ENCODE data around the gene TARBP1.

Gene TARBP1

DNA sequence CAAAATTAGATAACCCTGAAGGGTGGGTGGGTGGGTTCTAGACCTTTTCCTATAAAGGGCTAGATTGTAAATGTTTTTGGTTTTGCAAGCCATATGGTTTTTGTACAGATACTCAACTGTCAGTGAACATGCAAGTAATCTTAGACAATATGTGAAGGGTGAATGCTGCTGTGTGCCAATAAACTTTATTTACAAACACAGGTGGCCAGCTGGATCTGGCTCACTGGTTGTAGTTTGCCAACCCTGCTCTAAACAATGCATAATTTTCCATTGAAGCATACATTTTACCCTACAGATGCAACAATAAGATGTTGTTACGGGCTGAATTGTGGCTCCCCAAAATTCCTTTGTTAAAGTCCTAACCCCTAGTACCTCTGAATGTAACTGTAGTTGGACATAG is 18.6 kb upstream of the TARBP1 start:
- no peaks in the 10 kb centered on the region for H3K36me3 ChIP-seq (ENCODE audit: insufficient read depth, insufficient read length, low read length)
- no peak overlapping the region for H3K9ac ChIP-seq (ENCODE audit: insufficient read length, low read depth)
- H3K4me1 ChIP-seq (ENCODE audit: insufficient read depth, insufficient read length), result no peaks in the 10 kb centered on the region
- H3K4me3 ChIP-seq (ENCODE audit: insufficient read length, low read depth), result no peak overlapping the region
- no peak for TF ChIP-seq ZNF274 (IDR thresholded peaks at IDR 0.05; ENCODE audit: low read depth, low read length)
- TF ChIP-seq YY1 (IDR thresholded peaks at IDR 0.05; ENCODE audit: insufficient read depth, insufficient read length), result no peak
- TF ChIP-seq SUZ12 (IDR thresholded peaks at IDR 0.05; ENCODE audit: extremely low read depth, insufficient read depth, insufficient read length), result no peak
- H3K9me3 ChIP-seq (ENCODE audit: insufficient read depth, low read length), result no peaks in the 10 kb centered on the region
- no peak for DNase-seq (ENCODE audit: low read depth, low spot score)
- no peaks in the 10 kb centered on the region for H3K27me3 ChIP-seq (ENCODE audit: insufficient read depth, insufficient read length)

DNA sequence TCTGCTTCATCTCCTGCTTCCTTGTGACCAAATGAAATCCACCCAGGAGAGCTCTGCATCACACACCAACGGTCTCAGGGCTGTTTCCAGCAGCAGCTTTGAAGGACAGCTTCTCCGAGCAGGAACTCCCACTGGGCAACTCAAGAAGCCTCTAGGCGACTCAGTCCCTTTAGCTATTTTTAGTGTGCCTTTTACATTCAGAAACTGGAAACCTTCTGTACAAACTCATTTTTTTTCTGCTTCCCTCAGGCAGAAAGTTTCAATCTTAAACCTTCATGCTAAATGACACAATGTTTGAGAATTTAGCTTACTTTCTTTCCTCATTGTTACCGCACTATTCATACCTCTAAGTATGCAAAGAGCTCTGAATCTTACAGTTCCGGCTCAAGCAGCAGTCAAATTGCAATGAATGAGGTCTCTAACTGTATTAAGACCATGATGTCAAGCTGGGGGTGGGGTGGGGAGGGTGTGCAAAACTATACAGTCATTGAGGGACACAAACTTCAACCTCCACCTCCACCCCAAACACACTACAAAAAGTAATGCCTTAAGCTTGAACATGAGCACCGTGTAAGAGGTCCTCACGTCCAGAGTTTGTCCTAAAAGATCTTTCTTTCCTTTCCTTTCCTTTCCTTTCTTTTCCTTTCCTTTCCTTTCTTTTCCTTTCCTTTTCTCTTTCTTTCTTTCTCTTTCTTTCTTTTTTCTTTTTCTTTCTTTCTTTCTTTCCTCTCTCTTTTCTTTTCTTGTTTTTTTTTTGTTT is 16.4 kb upstream of the TARBP1 start:
- Histone ChIP-seq H3K4me1 (ENCODE audit: insufficient read depth, insufficient read length) (no peaks in the 10 kb centered on the region), H3K27me3 (ENCODE audit: insufficient read depth, insufficient read length) (no peaks in the 10 kb centered on the region), H3K4me3 (ENCODE audit: insufficient read length, low read depth) (no peak overlapping the region), H3K9ac (ENCODE audit: insufficient read length, low read depth) (peak overlapping the region; percentile 50), H3K9me3 (ENCODE audit: insufficient read depth, low read length) (no peaks in the 10 kb centered on the region), H3K36me3 (ENCODE audit: insufficient read depth, insufficient read length, low read length) (no peaks in the 10 kb centered on the region)
- no peak for DNase-seq (ENCODE audit: low read depth, low spot score)
- TF ChIP-seq ZNF274 (IDR thresholded peaks at IDR 0.05; ENCODE audit: low read depth, low read length), result no peak
- no peak for TF ChIP-seq YY1 (IDR thresholded peaks at IDR 0.05; ENCODE audit: insufficient read depth, insufficient read length)
- no peak for TF ChIP-seq SUZ12 (IDR thresholded peaks at IDR 0.05; ENCODE audit: extremely low read depth, insufficient read depth, insufficient read length)

GRCh38 chr1:234494049-234494448 is 15.1 kb upstream of the TARBP1 start:
- no peak overlapping the region for H3K9ac ChIP-seq (ENCODE audit: insufficient read length, low read depth)
- H3K27me3 ChIP-seq (ENCODE audit: insufficient read depth, insufficient read length), result no peaks in the 10 kb centered on the region
- TF ChIP-seq YY1 (IDR thresholded peaks at IDR 0.05; ENCODE audit: insufficient read depth, insufficient read length) (no peak), ZNF274 (IDR thresholded peaks at IDR 0.05; ENCODE audit: low read depth, low read length) (no peak), SUZ12 (IDR thresholded peaks at IDR 0.05; ENCODE audit: extremely low read depth, insufficient read depth, insufficient read length) (no peak)
- no peak for DNase-seq (ENCODE audit: low read depth, low spot score)
- no peak overlapping the region for H3K4me3 ChIP-seq (ENCODE audit: insufficient read length, low read depth)
- no peaks in the 10 kb centered on the region for H3K4me1 ChIP-seq (ENCODE audit: insufficient read depth, insufficient read length)
- no peaks in the 10 kb centered on the region for H3K9me3 ChIP-seq (ENCODE audit: insufficient read depth, low read length)
- H3K36me3 ChIP-seq (ENCODE audit: insufficient read depth, insufficient read length, low read length), result no peaks in the 10 kb centered on the region

DNA sequence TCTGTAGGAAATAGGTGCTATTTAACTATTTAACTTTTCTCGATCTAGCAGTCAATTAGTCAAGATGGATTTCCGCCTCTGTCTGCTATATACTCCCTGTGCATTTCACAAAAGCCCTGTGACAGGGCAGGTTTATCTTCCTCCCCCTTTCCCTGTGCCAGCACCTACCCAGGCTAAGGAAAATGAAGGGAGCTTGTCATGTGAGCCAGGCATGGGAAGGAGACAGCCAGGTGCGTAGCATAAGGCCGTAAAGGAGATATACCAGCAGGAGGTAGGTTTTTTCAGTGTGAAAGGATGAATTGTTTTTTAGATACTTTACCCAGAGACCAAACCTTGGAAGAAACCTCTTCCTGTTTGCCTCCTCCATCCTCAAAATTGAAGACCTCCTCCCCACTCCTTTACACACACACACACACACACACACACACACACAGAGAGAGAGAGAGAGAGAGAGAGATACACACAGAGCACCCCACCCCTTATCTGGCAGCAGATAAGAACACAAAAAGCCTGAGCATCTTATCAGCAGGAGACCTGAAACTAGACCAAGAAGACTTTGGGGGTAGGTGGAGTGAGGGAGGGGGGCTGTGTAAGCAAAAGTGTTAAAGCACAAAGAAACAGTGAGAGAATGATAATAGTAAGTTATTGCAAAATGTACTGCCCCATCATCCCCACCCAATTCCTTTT is 12.0 kb upstream of the TARBP1 start:
- no peaks in the 10 kb centered on the region for H3K27me3 ChIP-seq (ENCODE audit: insufficient read depth, insufficient read length)
- H3K9me3 ChIP-seq (ENCODE audit: insufficient read depth, low read length), result no peaks in the 10 kb centered on the region
- H3K4me3 ChIP-seq (ENCODE audit: insufficient read length, low read depth), result no peak overlapping the region
- no peak for TF ChIP-seq SUZ12 (IDR thresholded peaks at IDR 0.05; ENCODE audit: extremely low read depth, insufficient read depth, insufficient read length)
- no peak for TF ChIP-seq YY1 (IDR thresholded peaks at IDR 0.05; ENCODE audit: insufficient read depth, insufficient read length)
- no peak for TF ChIP-seq ZNF274 (IDR thresholded peaks at IDR 0.05; ENCODE audit: low read depth, low read length)
- H3K9ac ChIP-seq (ENCODE audit: insufficient read length, low read depth), result no peak overlapping the region
- no peaks in the 10 kb centered on the region for H3K36me3 ChIP-seq (ENCODE audit: insufficient read depth, insufficient read length, low read length)
- H3K4me1 ChIP-seq (ENCODE audit: insufficient read depth, insufficient read length), result no peaks in the 10 kb centered on the region
- DNase-seq (ENCODE audit: low read depth, low spot score), result no peak

- DNase-seq (ENCODE audit: low read depth, low spot score), result no peak
- Histone ChIP-seq H3K36me3 (ENCODE audit: insufficient read depth, insufficient read length, low read length) (no peaks in the 10 kb centered on the region), H3K9ac (ENCODE audit: insufficient read length, low read depth) (no peak overlapping the region), H3K27me3 (ENCODE audit: insufficient read depth, insufficient read length) (no peaks in the 10 kb centered on the region), H3K4me1 (ENCODE audit: insufficient read depth, insufficient read length) (no peaks in the 10 kb centered on the region), H3K4me3 (ENCODE audit: insufficient read length, low read depth) (no peak overlapping the region), H3K9me3 (ENCODE audit: insufficient read depth, low read length) (no peaks in the 10 kb centered on the region)
- TF ChIP-seq YY1 (IDR thresholded peaks at IDR 0.05; ENCODE audit: insufficient read depth, insufficient read length) (no peak), SUZ12 (IDR thresholded peaks at IDR 0.05; ENCODE audit: extremely low read depth, insufficient read depth, insufficient read length) (no peak), ZNF274 (IDR thresholded peaks at IDR 0.05; ENCODE audit: low read depth, low read length) (no peak)
Observed at GRCh38 chr1:234489698-234490077, 10.7 kb upstream of the TARBP1 start.

GRCh38 chr1:234489007-234489697 is 10.2 kb upstream of the TARBP1 start:
- Histone ChIP-seq H3K4me3 (ENCODE audit: insufficient read length, low read depth) (no peak overlapping the region), H3K27me3 (ENCODE audit: insufficient read depth, insufficient read length) (no peaks in the 10 kb centered on the region), H3K9me3 (ENCODE audit: insufficient read depth, low read length) (no peaks in the 10 kb centered on the region), H3K36me3 (ENCODE audit: insufficient read depth, insufficient read length, low read length) (no peaks in the 10 kb centered on the region), H3K9ac (ENCODE audit: insufficient read length, low read depth) (no peak overlapping the region), H3K4me1 (ENCODE audit: insufficient read depth, insufficient read length) (no peaks in the 10 kb centered on the region)
- no peak for TF ChIP-seq SUZ12 (IDR thresholded peaks at IDR 0.05; ENCODE audit: extremely low read depth, insufficient read depth, insufficient read length)
- no peak for TF ChIP-seq ZNF274 (IDR thresholded peaks at IDR 0.05; ENCODE audit: low read depth, low read length)
- TF ChIP-seq YY1 (IDR thresholded peaks at IDR 0.05; ENCODE audit: insufficient read depth, insufficient read length), result no peak
- DNase-seq (ENCODE audit: low read depth, low spot score), result no peak

Measured in NT2/D1 (cell line).